Measurements from ENCODE around the gene RXRA.

DNA sequence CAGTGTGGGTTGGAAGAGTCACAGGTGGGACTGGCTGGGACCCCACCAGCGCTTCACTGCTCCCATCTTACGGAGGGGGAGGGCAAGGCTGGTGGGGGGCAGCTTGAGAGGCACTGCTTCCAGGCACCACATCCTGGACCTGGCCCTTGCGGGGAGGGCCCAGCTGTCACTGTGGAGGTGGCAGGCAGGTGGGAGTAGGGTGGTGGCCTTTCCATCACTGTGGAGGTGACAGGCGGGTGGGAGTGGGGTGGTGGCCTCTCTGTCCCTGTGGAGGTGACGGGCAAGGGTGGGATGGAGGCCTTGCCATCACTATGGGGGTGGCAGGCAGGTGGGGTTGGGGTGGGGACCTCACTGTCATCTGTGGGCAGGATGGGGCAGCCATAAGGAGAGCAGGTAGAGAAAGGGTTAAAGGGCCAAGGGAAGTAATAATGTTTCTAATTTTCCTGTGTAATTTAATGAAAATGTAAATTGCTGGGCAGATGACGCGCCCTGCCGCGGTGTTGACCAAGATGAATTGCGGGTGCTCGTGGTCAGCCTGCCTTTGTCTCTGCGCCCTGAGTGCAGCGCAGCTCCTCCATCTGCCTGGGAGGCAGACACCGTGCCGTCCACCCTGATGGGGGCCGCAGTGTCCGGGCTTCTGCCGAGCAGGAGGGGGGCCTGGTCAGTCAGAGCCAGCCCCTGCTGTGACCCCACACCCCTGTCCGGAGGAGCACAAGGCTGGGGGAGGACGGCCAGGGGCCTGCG is 20.8 kb downstream of the RXRA start:
- TF ChIP-seq, protein P1, sequence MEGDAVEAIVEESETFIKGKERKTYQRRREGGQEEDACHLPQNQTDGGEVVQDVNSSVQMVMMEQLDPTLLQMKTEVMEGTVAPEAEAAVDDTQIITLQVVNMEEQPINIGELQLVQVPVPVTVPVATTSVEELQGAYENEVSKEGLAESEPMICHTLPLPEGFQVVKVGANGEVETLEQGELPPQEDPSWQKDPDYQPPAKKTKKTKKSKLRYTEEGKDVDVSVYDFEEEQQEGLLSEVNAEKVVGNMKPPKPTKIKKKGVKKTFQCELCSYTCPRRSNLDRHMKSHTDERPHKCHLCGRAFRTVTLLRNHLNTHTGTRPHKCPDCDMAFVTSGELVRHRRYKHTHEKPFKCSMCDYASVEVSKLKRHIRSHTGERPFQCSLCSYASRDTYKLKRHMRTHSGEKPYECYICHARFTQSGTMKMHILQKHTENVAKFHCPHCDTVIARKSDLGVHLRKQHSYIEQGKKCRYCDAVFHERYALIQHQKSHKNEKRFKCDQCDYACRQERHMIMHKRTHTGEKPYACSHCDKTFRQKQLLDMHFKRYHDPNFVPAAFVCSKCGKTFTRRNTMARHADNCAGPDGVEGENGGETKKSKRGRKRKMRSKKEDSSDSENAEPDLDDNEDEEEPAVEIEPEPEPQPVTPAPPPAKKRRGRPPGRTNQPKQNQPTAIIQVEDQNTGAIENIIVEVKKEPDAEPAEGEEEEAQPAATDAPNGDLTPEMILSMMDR (IDR thresholded peaks at IDR 0.05) = no peak
- TF ChIP-seq SIN3A (IDR thresholded peaks at IDR 0.05; ENCODE audit: borderline replicate concordance, low read depth, low read length) = no peak
- TF ChIP-seq RAD21 (IDR thresholded peaks at IDR 0.05; ENCODE audit: low read length) = no peak
- no peak for TF ChIP-seq RFX5 (IDR thresholded peaks at IDR 0.05; ENCODE audit: low read length)
